T-helper 2 cell treated with Interferon-gamma antibody and Interleukin-4, amounts not matched to agents 5 μg/mL and 100 μg/mL, for 36 hours (primary cell): ENCODE data around the gene AFAP1.
A peak's percentile ranks its signal among the peaks of the same experiment; 100 is the strongest.

ENCODE experiments used
- DNase-seq: peaks from one replicate; pipeline ENCODE4 v3.0.0; 2021; ENCODE audit warnings: low spot score
- H3K27ac Mint-ChIP-seq: one replicate; pipeline ENCODE4 v1.8.0; 2021; ENCODE audit warnings: mild to moderate bottlenecking, mixed read lengths
- H3K27me3 Mint-ChIP-seq: one replicate; pipeline ENCODE4 v1.8.0; 2021; ENCODE audit warnings: low read depth, mixed read lengths
- H3K36me3 Mint-ChIP-seq: one replicate; pipeline ENCODE4 v1.8.0; 2021; ENCODE audit warnings: low read depth, mixed read lengths
- H3K4me1 Mint-ChIP-seq: one replicate; pipeline ENCODE4 v1.8.0; 2021; ENCODE audit warnings: low read depth, mixed read lengths
- H3K4me3 Mint-ChIP-seq: one replicate; pipeline ENCODE4 v1.8.0; 2022; ENCODE audit warnings: mild to moderate bottlenecking, moderate library complexity, mixed read lengths
- H3K9me3 Mint-ChIP-seq: one replicate; pipeline ENCODE4 v1.8.0; 2021; ENCODE audit warnings: mixed read lengths

Gene AFAP1

GRCh38 chr4:7858498-7858897, 81.2 kb downstream of the AFAP1 start:
- DNase-seq, result no peak
- peaks cover 1% of the 10 kb centered on the region for H3K36me3 Mint-ChIP-seq
- H3K4me1 Mint-ChIP-seq, result peaks cover 38% of the 10 kb centered on the region
- H3K27ac Mint-ChIP-seq, result no peak overlapping the region
- H3K27me3 Mint-ChIP-seq, result no peaks in the 10 kb centered on the region
- H3K9me3 Mint-ChIP-seq, result no peaks in the 10 kb centered on the region
- H3K4me3 Mint-ChIP-seq, result no peak overlapping the region

- Mint-ChIP-seq H3K27me3 (no peaks in the 10 kb centered on the region), H3K9me3 (no peaks in the 10 kb centered on the region), H3K4me3 (no peak overlapping the region), H3K4me1 (peaks cover 39% of the 10 kb centered on the region), H3K27ac (no peak overlapping the region), H3K36me3 (peaks cover 2% of the 10 kb centered on the region)
- DNase-seq, result no peak
These were observed 81.7 kb downstream of the AFAP1 start for GRCh38 chr4:7857993-7858392.

- Mint-ChIP-seq H3K27ac (peak overlapping the region; percentile 94), H3K27me3 (no peaks in the 10 kb centered on the region), H3K4me3 (peak overlapping the region; percentile 68), H3K4me1 (peaks cover 41% of the 10 kb centered on the region), H3K9me3 (no peaks in the 10 kb centered on the region), H3K36me3 (peaks cover 2% of the 10 kb centered on the region)
- DNase-seq, result peak; percentile 26
These were observed 82.4 kb downstream of the AFAP1 start for GRCh38 chr4:7857238-7857701.

- Mint-ChIP-seq H3K27ac (peak overlapping the region; percentile 94), H3K36me3 (peaks cover 2% of the 10 kb centered on the region), H3K4me1 (peaks cover 43% of the 10 kb centered on the region), H3K9me3 (no peaks in the 10 kb centered on the region), H3K4me3 (peak overlapping the region; percentile 46), H3K27me3 (no peaks in the 10 kb centered on the region)
- DNase-seq, result no peak
These were observed 83.9 kb downstream of the AFAP1 start for GRCh38 chr4:7855731-7856130.

GRCh38 chr4:7854697-7855370, 84.8 kb downstream of the AFAP1 start:
- Mint-ChIP-seq H3K27ac (peak overlapping the region; percentile 94), H3K27me3 (no peaks in the 10 kb centered on the region), H3K36me3 (peaks cover 2% of the 10 kb centered on the region), H3K4me1 (peaks cover 47% of the 10 kb centered on the region), H3K4me3 (peak overlapping the region; percentile 69), H3K9me3 (no peaks in the 10 kb centered on the region)
- DNase-seq, result peak; percentile 78

GRCh38 chr4:7854216-7854615, 85.4 kb downstream of the AFAP1 start:
- Mint-ChIP-seq H3K36me3 (peaks cover 2% of the 10 kb centered on the region), H3K4me1 (peaks cover 47% of the 10 kb centered on the region), H3K27me3 (no peaks in the 10 kb centered on the region), H3K4me3 (peak overlapping the region; percentile 58), H3K9me3 (no peaks in the 10 kb centered on the region), H3K27ac (peak overlapping the region; percentile 94)
- DNase-seq, result no peak

- peaks cover 2% of the 10 kb centered on the region for H3K36me3 Mint-ChIP-seq
- H3K4me1 Mint-ChIP-seq, result peaks cover 48% of the 10 kb centered on the region
- no peaks in the 10 kb centered on the region for H3K27me3 Mint-ChIP-seq
- H3K4me3 Mint-ChIP-seq, result no peak overlapping the region
- H3K27ac Mint-ChIP-seq, result peak overlapping the region; percentile 64
- no peaks in the 10 kb centered on the region for H3K9me3 Mint-ChIP-seq
- DNase-seq, result no peak
These were observed 86.4 kb downstream of the AFAP1 start for GRCh38 chr4:7853271-7853670.

GRCh38 chr4:7852568-7853185, 87.0 kb downstream of the AFAP1 start:
- no peaks in the 10 kb centered on the region for H3K27me3 Mint-ChIP-seq
- peak overlapping the region; percentile 58 for H3K27ac Mint-ChIP-seq
- H3K9me3 Mint-ChIP-seq, result no peaks in the 10 kb centered on the region
- peaks cover 2% of the 10 kb centered on the region for H3K36me3 Mint-ChIP-seq
- peaks cover 45% of the 10 kb centered on the region for H3K4me1 Mint-ChIP-seq
- no peak for DNase-seq
- H3K4me3 Mint-ChIP-seq, result no peak overlapping the region

GRCh38 chr4:7850489-7850888, 89.2 kb downstream of the AFAP1 start:
- no peak for DNase-seq
- peaks cover 36% of the 10 kb centered on the region for H3K4me1 Mint-ChIP-seq
- H3K27me3 Mint-ChIP-seq, result no peaks in the 10 kb centered on the region
- H3K4me3 Mint-ChIP-seq, result no peak overlapping the region
- H3K36me3 Mint-ChIP-seq, result peaks cover 2% of the 10 kb centered on the region
- no peaks in the 10 kb centered on the region for H3K9me3 Mint-ChIP-seq
- H3K27ac Mint-ChIP-seq, result no peak overlapping the region

- H3K4me1 Mint-ChIP-seq, result peaks cover 25% of the 10 kb centered on the region
- H3K4me3 Mint-ChIP-seq, result no peak overlapping the region
- peaks cover 3% of the 10 kb centered on the region for H3K36me3 Mint-ChIP-seq
- no peaks in the 10 kb centered on the region for H3K9me3 Mint-ChIP-seq
- H3K27ac Mint-ChIP-seq, result no peak overlapping the region
- no peaks in the 10 kb centered on the region for H3K27me3 Mint-ChIP-seq
- DNase-seq, result no peak
These were observed 92.5 kb downstream of the AFAP1 start for GRCh38 chr4:7847206-7847605.

- no peak overlapping the region for H3K27ac Mint-ChIP-seq
- H3K9me3 Mint-ChIP-seq, result no peaks in the 10 kb centered on the region
- peaks cover 3% of the 10 kb centered on the region for H3K36me3 Mint-ChIP-seq
- no peak overlapping the region for H3K4me3 Mint-ChIP-seq
- H3K27me3 Mint-ChIP-seq, result no peaks in the 10 kb centered on the region
- DNase-seq, result no peak
- H3K4me1 Mint-ChIP-seq, result peaks cover 23% of the 10 kb centered on the region
These were observed 94.0 kb downstream of the AFAP1 start for GRCh38 chr4:7845493-7846128.

- no peak overlapping the region for H3K4me3 Mint-ChIP-seq
- DNase-seq, result no peak
- no peaks in the 10 kb centered on the region for H3K27me3 Mint-ChIP-seq
- H3K27ac Mint-ChIP-seq, result no peak overlapping the region
- no peaks in the 10 kb centered on the region for H3K9me3 Mint-ChIP-seq
- peaks cover 3% of the 10 kb centered on the region for H3K36me3 Mint-ChIP-seq
- peaks cover 19% of the 10 kb centered on the region for H3K4me1 Mint-ChIP-seq
These were observed 95.1 kb downstream of the AFAP1 start for GRCh38 chr4:7844594-7844991.

GRCh38 chr4:7843831-7844593, 95.6 kb downstream of the AFAP1 start:
- no peaks in the 10 kb centered on the region for H3K9me3 Mint-ChIP-seq
- peak; percentile 38 for DNase-seq
- no peaks in the 10 kb centered on the region for H3K27me3 Mint-ChIP-seq
- peaks cover 3% of the 10 kb centered on the region for H3K36me3 Mint-ChIP-seq
- H3K27ac Mint-ChIP-seq, result peak overlapping the region; percentile 37
- no peak overlapping the region for H3K4me3 Mint-ChIP-seq
- peaks cover 19% of the 10 kb centered on the region for H3K4me1 Mint-ChIP-seq
